Mucosa of rectum (tissue), 2 donors: Measurements from ENCODE around the gene TBX21.

Experiments used
- H3K27ac ChIP-seq, 2 donors: one replicate each; pipeline ENCODE4 v1.7.0; 2013; ENCODE audit warnings: inconsistent platforms in 2 of 2, low read depth in 2 of 2, low read length in 2 of 2
- H3K27me3 ChIP-seq, 2 donors: one replicate each; pipeline ENCODE4 v1.7.0; 2013; ENCODE audit warnings: low read length in 2 of 2; ENCODE audit not compliant: control insufficient read depth in 2 of 2, insufficient read depth in 2 of 2
- H3K36me3 ChIP-seq, 2 donors: one replicate each; pipeline ENCODE4 v1.7.0; 2013; ENCODE audit warnings: low read length in 2 of 2; ENCODE audit not compliant: control insufficient read depth in 2 of 2, insufficient read depth in 2 of 2
- H3K4me1 ChIP-seq, 2 donors: one replicate each; pipeline ENCODE4 v1.7.0; 2013; ENCODE audit warnings: low read length in 2 of 2, mild to moderate bottlenecking in 1 of 2; ENCODE audit not compliant: control insufficient read depth in 2 of 2, insufficient read depth in 2 of 2
- H3K4me3 ChIP-seq, 2 donors: one replicate each; pipeline ENCODE4 v1.7.0; 2013; ENCODE audit warnings: low read length in 2 of 2
- H3K9ac ChIP-seq, 2 donors: one replicate each; pipeline ENCODE4 v1.7.0; 2013; ENCODE audit warnings: low read length in 2 of 2, low read depth in 1 of 2, mild to moderate bottlenecking in 1 of 2
- H3K9me3 ChIP-seq, 2 donors: one replicate each; pipeline ENCODE4 v1.7.0; 2013; ENCODE audit warnings: low read length in 2 of 2; ENCODE audit not compliant: control insufficient read depth in 2 of 2
- donor health status: healthy.
- donor health status: Normal muscosa, but diverticular disease.

Gene TBX21

DNA sequence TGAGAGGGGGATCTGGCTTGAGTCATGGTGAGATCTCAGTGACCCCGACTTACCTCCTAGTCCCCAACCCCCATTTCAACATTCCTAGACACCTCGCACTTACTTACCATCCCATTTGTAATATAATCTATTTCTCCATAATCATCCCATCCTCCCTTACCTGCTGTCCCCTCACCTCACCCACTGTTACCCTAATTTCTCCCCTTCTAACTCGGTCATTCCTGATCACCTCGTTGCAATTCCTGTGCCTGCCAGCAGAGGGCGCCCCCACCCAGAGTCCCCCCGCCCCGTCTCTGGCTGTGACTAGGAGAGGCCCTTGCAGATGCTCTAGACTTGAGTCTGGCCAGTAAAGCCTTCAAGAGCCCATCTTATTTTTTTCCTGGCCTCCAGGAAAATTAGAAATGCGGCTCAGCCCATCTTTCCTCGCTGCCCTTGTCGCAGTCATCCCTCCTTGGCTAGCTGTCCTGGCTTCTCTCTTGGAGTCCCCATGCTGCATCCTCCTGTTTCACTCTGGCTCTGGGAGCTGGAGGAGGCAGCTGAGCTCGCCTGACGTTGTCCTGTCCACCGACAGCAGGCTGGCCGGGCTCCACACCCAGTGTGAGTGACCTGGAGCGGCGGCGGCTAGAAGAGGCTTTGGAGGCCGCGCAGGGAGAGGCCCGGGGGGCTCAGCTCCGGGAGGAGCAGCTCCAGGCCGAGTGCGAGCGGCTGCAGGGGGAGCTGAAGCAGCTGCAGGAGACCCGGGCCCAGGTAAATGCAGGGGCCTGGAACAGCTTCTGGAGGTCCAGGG, 34.1 kb upstream of the TBX21 start:
- Histone ChIP-seq H3K27ac (no peak overlapping the region), H3K9me3 (no peaks in the 10 kb centered on the region), H3K9ac (no peak overlapping the region), H3K4me3 (no peak overlapping the region), H3K36me3 (no peaks in the 10 kb centered on the region), H3K4me1 (peaks cover 5 to 7% of the 10 kb centered on the region in 2 donors), H3K27me3 (peaks cover 0 to 4% of the 10 kb centered on the region in 2 donors)

DNA sequence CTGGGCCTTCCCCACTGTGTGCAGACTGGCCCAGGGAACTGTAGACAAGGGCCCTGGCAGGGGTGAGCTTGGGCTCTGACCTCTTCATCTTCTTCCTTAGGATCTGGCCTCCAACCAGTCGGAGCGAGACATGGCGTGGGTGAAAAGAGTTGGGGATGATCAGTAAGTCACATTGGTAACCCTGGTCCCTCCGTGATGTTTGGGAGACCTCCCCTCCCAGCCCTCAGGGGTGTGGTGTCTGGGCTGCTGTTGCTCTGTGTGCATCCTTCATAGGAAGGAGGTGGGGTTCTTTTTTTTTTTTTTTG, 33.5 kb upstream of the TBX21 start:
- no peaks in the 10 kb centered on the region for H3K36me3 ChIP-seq
- peaks cover 5 to 8% of the 10 kb centered on the region in 2 donors for H3K4me1 ChIP-seq
- no peak overlapping the region for H3K27ac ChIP-seq
- H3K4me3 ChIP-seq: no peak overlapping the region
- H3K9me3 ChIP-seq: no peaks in the 10 kb centered on the region
- no peak overlapping the region for H3K9ac ChIP-seq
- H3K27me3 ChIP-seq: peaks cover 0 to 4% of the 10 kb centered on the region in 2 donors

DNA sequence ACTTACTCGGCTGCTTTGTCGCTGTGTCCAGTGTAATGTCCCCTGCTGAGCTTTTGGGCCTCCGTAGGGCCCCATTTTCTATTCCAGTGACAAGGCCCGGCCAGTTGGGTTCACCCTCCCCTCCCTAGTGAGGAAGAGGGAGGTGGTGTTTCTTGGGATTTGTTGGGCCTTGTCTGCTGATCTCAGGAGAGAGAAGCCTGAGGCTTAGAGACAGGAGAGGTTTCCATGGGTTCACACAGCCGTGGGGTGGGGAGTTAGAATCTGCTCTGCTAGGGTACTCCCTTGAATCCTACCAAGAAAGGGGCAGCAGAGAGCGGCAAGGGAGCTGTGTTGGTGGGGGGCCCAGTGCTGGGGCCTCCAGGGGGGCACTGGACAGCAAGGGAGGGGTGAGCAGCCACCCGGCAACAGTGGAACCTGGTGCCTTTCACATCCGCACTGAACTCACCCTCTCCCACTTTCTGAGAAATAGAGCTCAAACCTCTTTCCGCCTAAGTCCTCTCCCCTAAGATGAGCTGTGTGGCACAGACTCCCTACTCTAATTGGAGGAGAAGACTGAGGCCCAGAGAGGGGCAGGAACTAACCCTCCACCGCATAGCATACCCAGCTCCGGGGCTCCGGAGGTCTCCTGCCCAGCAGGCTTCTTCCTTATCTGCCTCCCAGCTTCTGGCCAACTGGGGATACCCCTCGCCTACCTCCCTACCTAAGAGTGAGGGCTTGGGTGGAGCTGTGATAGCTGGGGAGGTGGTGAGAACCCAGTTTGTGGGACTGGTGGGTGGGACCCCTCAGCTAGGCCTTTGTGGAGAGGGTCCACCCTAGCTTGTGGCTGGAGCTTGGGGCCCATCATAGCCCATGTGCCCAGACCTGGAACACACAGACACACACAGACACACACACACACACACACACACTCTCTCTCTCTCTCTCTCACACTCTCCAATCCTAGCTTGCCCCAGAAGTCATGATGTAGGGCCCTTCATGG, 32.3 kb upstream of the TBX21 start:
- H3K27me3 ChIP-seq: no peaks in the 10 kb centered on the region
- H3K27ac ChIP-seq: no peak overlapping the region
- H3K4me1 ChIP-seq: peaks cover 0 to 2% of the 10 kb centered on the region in 2 donors
- no peak overlapping the region for H3K9ac ChIP-seq
- no peak overlapping the region for H3K4me3 ChIP-seq
- no peaks in the 10 kb centered on the region for H3K36me3 ChIP-seq
- no peaks in the 10 kb centered on the region for H3K9me3 ChIP-seq

DNA sequence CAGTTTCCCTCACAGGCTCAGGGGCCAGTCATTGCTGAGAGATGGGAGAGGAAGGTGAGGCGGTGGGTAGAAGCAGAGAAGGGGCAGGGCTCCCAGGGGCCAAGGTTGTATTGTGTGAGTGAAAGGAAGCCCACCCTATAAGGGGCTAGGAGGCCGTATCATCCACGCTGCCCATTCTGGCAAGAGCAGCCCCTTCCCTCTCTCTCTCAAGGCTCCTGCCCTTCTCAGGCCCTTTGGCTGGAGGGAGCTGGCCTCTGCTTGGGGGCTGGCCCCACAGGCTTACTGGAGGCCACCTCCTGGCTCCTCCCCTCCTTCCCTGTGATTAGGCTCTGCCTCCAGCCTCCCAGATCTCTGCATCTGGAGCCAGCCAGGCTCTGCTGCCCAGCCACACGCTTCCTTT, 31.4 kb upstream of the TBX21 start:
- Histone ChIP-seq H3K27ac (no peak overlapping the region), H3K36me3 (no peaks in the 10 kb centered on the region), H3K9me3 (no peaks in the 10 kb centered on the region), H3K27me3 (no peaks in the 10 kb centered on the region), H3K4me1 (peaks cover under 1 to 2% of the 10 kb centered on the region in 2 donors), H3K4me3 (no peak overlapping the region), H3K9ac (no peak overlapping the region)

DNA sequence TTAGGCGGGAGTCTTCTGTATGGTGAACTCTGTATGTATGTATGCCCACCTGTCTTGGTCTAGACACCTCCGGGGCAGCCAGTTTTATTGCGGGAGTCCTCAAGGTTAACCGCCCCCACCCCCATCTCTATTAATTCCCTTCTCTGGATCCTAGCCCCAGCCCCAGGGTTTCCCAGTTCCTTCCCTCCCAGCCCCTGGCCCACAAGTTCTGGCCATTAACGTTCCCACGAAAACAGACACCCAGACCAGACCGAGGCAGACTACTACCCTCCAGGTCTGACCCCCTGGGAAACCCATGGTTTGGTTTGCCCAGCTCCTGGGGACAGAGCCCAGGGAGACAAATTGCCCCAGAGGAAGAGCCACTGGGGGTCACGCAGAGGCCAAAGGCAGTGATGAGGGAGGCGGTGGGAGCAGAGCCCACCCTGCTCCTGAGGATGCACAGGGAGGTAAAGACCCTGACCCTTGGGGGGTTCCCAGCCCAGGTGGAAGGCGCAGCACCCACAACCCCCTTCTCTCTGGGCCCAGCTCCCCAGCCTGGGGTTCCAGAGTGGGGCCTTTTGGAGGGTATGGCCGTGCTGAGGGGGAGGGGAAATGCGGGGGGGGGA, 30.5 kb upstream of the TBX21 start:
- H3K9ac ChIP-seq: no peak overlapping the region
- H3K36me3 ChIP-seq: no peaks in the 10 kb centered on the region
- no peaks in the 10 kb centered on the region for H3K9me3 ChIP-seq
- H3K4me3 ChIP-seq: no peak overlapping the region
- no peak overlapping the region for H3K27ac ChIP-seq
- H3K4me1 ChIP-seq: peaks cover 2 to 7% of the 10 kb centered on the region in 2 donors
- no peaks in the 10 kb centered on the region for H3K27me3 ChIP-seq

DNA sequence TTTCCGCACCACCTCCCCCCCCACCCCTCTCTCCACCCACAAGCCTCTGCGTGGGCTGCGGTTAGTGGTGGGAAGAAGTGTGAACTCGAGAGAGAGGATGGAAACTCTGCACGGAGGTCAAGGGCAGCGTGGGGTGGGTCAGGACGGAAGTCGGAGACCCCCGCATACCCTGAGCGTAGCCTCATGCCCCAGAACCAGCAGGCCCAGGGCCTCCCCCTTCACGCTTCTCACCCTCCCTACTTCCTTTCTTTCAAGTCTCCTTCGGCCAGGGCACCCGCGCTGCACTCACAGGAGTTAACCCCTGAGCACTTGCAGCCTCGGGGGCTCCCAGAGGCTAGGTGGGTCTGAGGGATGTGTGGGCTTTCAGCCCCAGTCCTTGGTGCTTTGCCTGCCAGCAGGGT, 29.8 kb upstream of the TBX21 start:
- Histone ChIP-seq H3K36me3 (no peaks in the 10 kb centered on the region), H3K4me1 (peaks cover 2 to 7% of the 10 kb centered on the region in 2 donors), H3K4me3 (peak overlapping the region in 1 of 2 donors; percentile 26), H3K27ac (peak overlapping the region in 1 of 2 donors; percentile 16), H3K9me3 (no peaks in the 10 kb centered on the region), H3K9ac (no peak overlapping the region), H3K27me3 (no peaks in the 10 kb centered on the region)

DNA sequence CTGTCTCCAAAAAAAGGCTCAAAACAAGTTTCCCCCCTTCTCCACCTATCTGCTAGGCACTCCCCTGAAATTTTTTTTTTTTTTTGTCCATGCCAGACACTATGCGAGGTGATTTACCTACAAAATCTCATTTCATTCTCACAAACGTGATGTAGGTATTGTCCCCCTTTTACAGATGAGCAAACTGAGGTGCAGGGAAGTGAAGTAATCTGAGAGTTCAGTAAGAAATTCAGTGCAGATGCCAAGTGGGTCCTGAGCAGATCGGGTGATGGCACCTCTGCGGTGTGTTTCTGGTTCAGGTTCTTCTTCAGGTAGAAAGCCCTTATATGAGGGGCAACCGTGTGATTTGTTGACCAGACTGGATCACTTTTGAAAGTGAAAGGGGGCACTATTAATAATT, 29.4 kb upstream of the TBX21 start:
- no peaks in the 10 kb centered on the region for H3K36me3 ChIP-seq
- no peak overlapping the region for H3K4me3 ChIP-seq
- H3K9me3 ChIP-seq: no peaks in the 10 kb centered on the region
- no peak overlapping the region for H3K9ac ChIP-seq
- H3K4me1 ChIP-seq: peaks cover 2 to 7% of the 10 kb centered on the region in 2 donors
- no peaks in the 10 kb centered on the region for H3K27me3 ChIP-seq
- H3K27ac ChIP-seq: peak overlapping the region in 1 of 2 donors; percentile 16

DNA sequence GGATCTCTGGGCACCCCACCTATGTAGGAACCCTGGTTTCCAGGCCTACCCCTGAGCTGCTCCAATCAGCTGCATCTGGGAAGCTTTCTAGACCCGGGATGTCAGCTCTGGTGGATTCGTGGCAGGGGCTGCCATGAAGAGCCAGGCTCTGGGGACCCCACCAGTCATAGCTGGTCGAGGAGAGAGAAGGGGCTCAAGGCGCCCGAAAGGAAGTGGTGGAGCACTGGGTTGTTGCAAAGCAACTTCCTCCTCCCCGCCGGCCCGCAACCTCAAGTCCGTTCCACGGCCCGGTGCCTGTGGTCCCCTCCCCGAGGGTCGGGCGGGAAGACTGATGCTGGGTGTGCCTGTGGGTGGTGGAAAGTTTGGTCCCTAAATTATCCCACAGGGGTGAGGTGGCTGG, 28.9 kb upstream of the TBX21 start:
- peaks cover 2 to 7% of the 10 kb centered on the region in 2 donors for H3K4me1 ChIP-seq

DNA sequence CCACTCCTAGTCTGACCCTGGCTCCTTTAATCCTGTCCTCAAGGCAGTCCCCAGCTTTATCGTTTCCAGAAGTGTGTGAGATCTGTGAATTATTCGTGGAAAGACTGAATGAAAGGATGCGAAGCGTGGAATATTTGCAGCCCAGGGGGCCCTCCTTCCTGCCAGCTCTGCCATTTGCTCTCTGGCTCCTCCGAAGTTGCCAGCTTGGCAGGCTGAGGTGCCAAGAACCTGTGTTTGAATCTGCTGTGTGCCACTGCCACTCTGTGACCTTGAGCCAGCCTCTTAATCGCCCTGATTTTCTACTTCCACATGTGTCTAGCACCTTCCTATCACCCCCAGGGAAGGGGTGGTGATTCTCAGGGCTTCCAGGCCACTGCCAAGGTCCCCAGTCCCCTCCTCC, 28.3 kb upstream of the TBX21 start:
- H3K9me3 ChIP-seq: no peaks in the 10 kb centered on the region
- peaks cover 2 to 7% of the 10 kb centered on the region in 2 donors for H3K4me1 ChIP-seq
- no peaks in the 10 kb centered on the region for H3K36me3 ChIP-seq
- no peak overlapping the region for H3K9ac ChIP-seq
- H3K4me3 ChIP-seq: no peak overlapping the region
- H3K27ac ChIP-seq: no peak overlapping the region
- H3K27me3 ChIP-seq: no peaks in the 10 kb centered on the region

More for the DNA sequence above, 28.9 kb upstream of the TBX21 start:
- Histone ChIP-seq H3K4me3 (no peak overlapping the region), H3K27ac (no peak overlapping the region), H3K9ac (no peak overlapping the region), H3K36me3 (no peaks in the 10 kb centered on the region), H3K27me3 (no peaks in the 10 kb centered on the region), H3K9me3 (no peaks in the 10 kb centered on the region)
